HepG2 (cell line): Measurements from ENCODE around the gene FAAP100. TPM values are rescaled to one million over a fixed set of nuclear protein-coding genes. Genes with fewer than 3 reads are reported as not detected.

Experiments
- CREM ChIP-seq, 2 experiments: sonication (generic) in 1 of 2; formaldehyde crosslinking in 1 of 2; IDR thresholded peaks; 2 replicates each; pipeline versions ENCODE4 v1.4.0 to v1.6.1; 2016 to 2020; ENCODE audit warnings: antibody characterized with exemption in 1 of 2, mild to moderate bottlenecking in 1 of 2, missing genetic modification reagents in 1 of 2
- CTCF ChIP-seq: sonication (generic); formaldehyde crosslinking; IDR thresholded peaks from 2 replicates; pipeline ENCODE4 v1.5.0; 2020; ENCODE audit warnings: mild to moderate bottlenecking, missing genetic modification reagents, moderate library complexity
- GLMP ChIP-seq: sonication (generic); formaldehyde crosslinking; IDR thresholded peaks from 2 replicates; pipeline ENCODE4 v1.9.0; 2021; ENCODE audit warnings: missing genetic modification reagents, mild to moderate bottlenecking, borderline replicate concordance
- HIC2 ChIP-seq: sonication (generic); formaldehyde crosslinking; IDR thresholded peaks from 2 replicates; pipeline ENCODE4 v1.9.0; 2022; ENCODE audit warnings: low read depth, missing genetic modification reagents
- KLF16 ChIP-seq, 2 experiments: sonication (generic) in 1 of 2; formaldehyde crosslinking in 1 of 2; IDR thresholded peaks; 2 replicates each; pipeline versions ENCODE4 v1.6.1 to v1.8.0; 2016 to 2023; ENCODE audit warnings: missing genetic modification reagents in 2 of 2, missing compliant biosample characterization in 1 of 2
- MTF1 ChIP-seq: sonication (generic); formaldehyde crosslinking; IDR thresholded peaks from 2 replicates; pipeline ENCODE4 v1.5.0; 2020; ENCODE audit warnings: missing genetic modification reagents
- NCOA1 ChIP-seq: sonication (generic); formaldehyde crosslinking; IDR thresholded peaks from 2 replicates; pipeline ENCODE4 v1.9.0; 2021; ENCODE audit warnings: missing genetic modification reagents
- NFYC ChIP-seq: IDR thresholded peaks from 2 replicates; pipeline ENCODE4 v1.6.1; 2016; ENCODE audit warnings: missing genetic modification reagents, missing compliant biosample characterization
- PAF1 ChIP-seq: IDR thresholded peaks from 2 replicates; pipeline ENCODE4 v1.6.1; 2016; ENCODE audit warnings: missing genetic modification reagents, missing compliant biosample characterization
- TBP ChIP-seq: sonication (generic); formaldehyde crosslinking; IDR thresholded peaks from 2 replicates; pipeline ENCODE4 v1.5.0; 2020; ENCODE audit warnings: missing genetic modification reagents
- ZBTB40 ChIP-seq, 2 experiments: fragments of 450-650 bp in 1 of 2; sonication (generic) in 1 of 2; formaldehyde crosslinking in 1 of 2; IDR thresholded peaks; 2 replicates each; pipeline versions ENCODE4 v1.6.1 to v1.8.0; 2016 to 2022; ENCODE audit warnings: antibody characterized with exemption in 1 of 2, mild to moderate bottlenecking in 1 of 2, missing genetic modification reagents in 1 of 2
- ZBTB43 ChIP-seq: sonication (generic); formaldehyde crosslinking; conservative IDR thresholded peaks from 2 replicates; pipeline ENCODE4 v1.4.0; 2020; ENCODE audit warnings: missing genetic modification reagents
- polyA plus RNA-seq, 8 experiments: library from polyadenylated mRNA; depleted of rRNA in 3 of 8; stranded (reverse) in 7 of 8; unstranded in 1 of 8; fragments of >200 nt; fragmentation: Illumina TruSeq in 4 of 8; extraction: Trizol in 4 of 8; gene quantifications; 2 replicates each; pipeline versions ENCODE4 v1.2.1 to v1.2.3, GENCODE V29; 2011 to 2016; ENCODE audit warnings: low read depth in 4 of 8, missing spikeins in 1 of 8, mixed read lengths in 1 of 8; ENCODE audit not compliant: insufficient read depth in 1 of 8
- total RNA-seq, 5 experiments: library from RNA; depleted of rRNA; stranded (reverse); fragments of >200 nt; fragmentation: Illumina TruSeq; extraction: Trizol; gene quantifications; 2 replicates each; pipeline ENCODE4 v1.2.3, GENCODE V29; 2016; ENCODE audit warnings: low read depth in 1 of 5

FAAP100 gene
- total and polyA plus RNA-seq, 2 of the 13 experiments (the other 11 are each of a cell fraction or from before 2014, with no cell fraction given): 7.6 to 20.8 TPM

- TF ChIP-seq ZBTB40 (IDR thresholded peaks at IDR 0.05) (no peak), ZBTB40 (CRISPR knock-in tag; IDR thresholded peaks at IDR 0.05) (no peak), KLF16 (CRISPR knock-in tag; IDR thresholded peaks at IDR 0.05) (peak in 1 of 2 experiments; percentile 10; a peak in 1 of 4 replicates), MTF1 (CRISPR knock-in tag) (0 out of 2 replicates have a peak, but pooled peaks have one; percentile 10), GLMP (CRISPR knock-in tag) (0 out of 2 replicates have a peak, but pooled peaks have one; percentile 4), ZBTB43 (CRISPR knock-in tag) (peak; percentile 4; the same call in 1 of the 2 replicates), NCOA1 (CRISPR knock-in tag) (peak; percentile 88; the same call in 1 of the 2 replicates), HIC2 (CRISPR knock-in tag) (no peak), TBP (CRISPR knock-in tag) (0 out of 2 replicates have a peak, but pooled peaks have one; percentile 16), CTCF (no peak), CREM (IDR thresholded peaks at IDR 0.05) (no peak), CREM (CRISPR knock-in tag; IDR thresholded peaks at IDR 0.05) (no peak), NFYC (CRISPR knock-in tag) (no peak), PAF1 (CRISPR knock-in tag) (no peak)
Measured at GRCh38 chr17:81511804-81512561, 40.2 kb downstream of the FAAP100 start (continued).
